Prostate gland (tissue), 2 donors: ENCODE data around the gene ALDH4A1. TPM values are rescaled to one million over a fixed set of nuclear protein-coding genes. Genes with fewer than 3 reads are reported as not detected.
"Not testable (repeated sequence)": the region's sequence is repeated elsewhere in the genome, so short reads cannot be mapped to it uniquely, and the experiment has no call there.

Experiments used
- DNase-seq: peaks from one replicate; pipeline ENCODE4 v3.0.0-alpha.2; 2019; ENCODE audit warnings: low spot score
- H3K27ac ChIP-seq, 2 donors: fragments of 200-600 bp; sonication (generic); 2 replicates each; pipeline ENCODE4 v1.5.1; 2017 to 2019
- H3K27me3 ChIP-seq: fragments of 200-600 bp; sonication (generic); replicated peaks from 2 replicates; pipeline ENCODE4 v1.5.1; 2019; ENCODE audit not compliant: insufficient read depth
- H3K36me3 ChIP-seq, 2 donors: fragments of 200-600 bp; sonication (generic); 1 replicate in 1 of 2; 2 replicates in 1 of 2; pipeline versions ENCODE4 v1.5.1 to v1.8.1; 2017 to 2019
- H3K4me1 ChIP-seq: fragments of 200-600 bp; sonication (generic); replicated peaks from 2 replicates; pipeline ENCODE4 v1.5.1; 2019
- H3K4me3 ChIP-seq, 2 donors: fragments of 200-600 bp; sonication (generic); 2 replicates each; pipeline ENCODE4 v1.5.1; 2017 to 2019
- H3K9me3 ChIP-seq: fragments of 200-600 bp; sonication (generic); 2 replicates; pipeline ENCODE4 v1.5.1; 2017
- CTCF ChIP-seq, 4 experiments: fragments of 200-600 bp in 2 of 4; fragments of 450-650 bp in 2 of 4; sonication (generic) in 2 of 4; IDR thresholded peaks; 1 replicate in 3 of 4; 2 replicates in 1 of 4; pipeline ENCODE4 v1.5.1; 2016 to 2019; ENCODE audit warnings: antibody characterized with exemption in 4 of 4, mild to moderate bottlenecking in 2 of 4, moderate library complexity in 2 of 4
- POLR2A ChIP-seq: fragments of 450-650 bp; IDR thresholded peaks from one replicate; pipeline ENCODE4 v1.6.1; 2016; ENCODE audit warnings: antibody characterized with exemption, mild to moderate bottlenecking
- POLR2AphosphoS5 ChIP-seq: sonication (generic); formaldehyde crosslinking; IDR thresholded peaks from one replicate; pipeline ENCODE4 v1.6.1; 2017; ENCODE audit warnings: antibody characterized with exemption
- WGBS: methylation state at CpG from one replicate; pipeline ENCODE4 v1.1.5; 2018; 5-methylcytosine and 5-hydroxymethylcytosine counted together
- intact Hi-C: fragments of 100-400 bp; cut with DNase I; formaldehyde crosslinking; loops from one replicate; pipeline ENCODE4 v1.14.2; 2022
- total RNA-seq, 2 donors: library from RNA; depleted of rRNA; stranded (reverse); fragments of >200 nt; gene quantifications; one replicate each; pipeline ENCODE4 v1.1.0, GENCODE V29; 2016

ALDH4A1 gene
- total RNA-seq, 2 donors from 2014 or later = 15.7 to 58.4 TPM

GRCh38 chr1:18849261-18849711 is 53.1 kb downstream of the ALDH4A1 start:
- Histone ChIP-seq H3K9me3 (no peaks in the 10 kb centered on the region), H3K4me3 (no peak overlapping the region), H3K36me3 (no peaks in the 10 kb centered on the region), H3K27me3 (no peaks in the 10 kb centered on the region), H3K4me1 (no peaks in the 10 kb centered on the region), H3K27ac (no peak overlapping the region)
- no peak for DNase-seq
- intact Hi-C loops = no loop called here
- no peak for TF ChIP-seq CTCF (IDR thresholded peaks at IDR 0.05)
- no peak for TF ChIP-seq POLR2A
- TF ChIP-seq POLR2AphosphoS5 = no peak
- WGBS = 27% methylated on average over 11 of the region's 11 CpGs

GRCh38 chr1:18847723-18848122 is 54.6 kb downstream of the ALDH4A1 start:
- H3K4me1 ChIP-seq, H3K27ac ChIP-seq, intact Hi-C loops, DNase-seq, H3K27me3 ChIP-seq, H3K9me3 ChIP-seq, H3K36me3 ChIP-seq, H3K4me3 ChIP-seq: not testable (repeated sequence)
- WGBS = 94% methylated on average over 2 of the region's 2 CpGs

GRCh38 chr1:18840145-18840544 is 62.2 kb downstream of the ALDH4A1 start:
- H3K27ac ChIP-seq = no peak overlapping the region
- no peaks in the 10 kb centered on the region for H3K4me1 ChIP-seq
- no peak for TF ChIP-seq POLR2A
- TF ChIP-seq POLR2AphosphoS5 = no peak
- no peak for TF ChIP-seq CTCF (IDR thresholded peaks at IDR 0.05)
- intact Hi-C loops = no loop called here
- H3K9me3 ChIP-seq = no peaks in the 10 kb centered on the region
- no peaks in the 10 kb centered on the region for H3K27me3 ChIP-seq
- DNase-seq = no peak
- no peak overlapping the region for H3K4me3 ChIP-seq
- 96% methylated on average over 17 of the region's 17 CpGs for WGBS
- no peaks in the 10 kb centered on the region for H3K36me3 ChIP-seq

- 75% methylated on average over 5 of the region's 5 CpGs for WGBS
- Histone ChIP-seq H3K36me3 (no peaks in the 10 kb centered on the region), H3K27me3 (no peaks in the 10 kb centered on the region), H3K4me1 (no peaks in the 10 kb centered on the region), H3K4me3 (no peak overlapping the region), H3K27ac (no peak overlapping the region), H3K9me3 (no peaks in the 10 kb centered on the region)
- intact Hi-C loops = no loop called here
- TF ChIP-seq POLR2AphosphoS5 (no peak), CTCF (IDR thresholded peaks at IDR 0.05) (no peak), POLR2A (no peak)
- no peak for DNase-seq
Measured at GRCh38 chr1:18836654-18837053, 65.7 kb downstream of the ALDH4A1 start.

- H3K4me1 ChIP-seq, H3K4me3 ChIP-seq, H3K27me3 ChIP-seq, DNase-seq, intact Hi-C loops, H3K36me3 ChIP-seq, H3K27ac ChIP-seq, H3K9me3 ChIP-seq: not testable (repeated sequence)
- WGBS = 32% methylated on average over 1 of the region's 1 CpG
Measured at GRCh38 chr1:18832319-18832718, 70.0 kb downstream of the ALDH4A1 start.

- no peaks in the 10 kb centered on the region for H3K4me1 ChIP-seq
- no peaks in the 10 kb centered on the region for H3K9me3 ChIP-seq
- DNase-seq = no peak
- WGBS = 97% methylated on average over 2 of the region's 2 CpGs
- TF ChIP-seq POLR2A (no peak), POLR2AphosphoS5 (no peak), CTCF (IDR thresholded peaks at IDR 0.05) (no peak)
- H3K27ac ChIP-seq = no peak overlapping the region
- intact Hi-C loops = no loop called here
- no peaks in the 10 kb centered on the region for H3K36me3 ChIP-seq
- no peaks in the 10 kb centered on the region for H3K27me3 ChIP-seq
- H3K4me3 ChIP-seq = no peak overlapping the region
Measured at GRCh38 chr1:18831656-18832055, 70.7 kb downstream of the ALDH4A1 start.
